Stimulated activated naive CD4-positive, alpha-beta T cell (primary cell): ENCODE results near the gene ALK.

ENCODE experiments used
- DNase-seq, 6 experiments: peaks; one replicate each; lab custom pipeline; 2025; lab: John Stamatoyannopoulos, UW

The ALK gene

GRCh38 chr2:29487967-29488555 lies 433.3 kb downstream of the ALK start:
- no peak for DNase-seq

GRCh38 chr2:29485631-29486030 lies 435.8 kb downstream of the ALK start:
- DNase-seq = no peak

- DNase-seq = no peak
Measured at GRCh38 chr2:29485117-29485516, 436.3 kb downstream of the ALK start.

- no peak for DNase-seq
Measured at GRCh38 chr2:29482867-29483266, 438.5 kb downstream of the ALK start.

- no peak for DNase-seq
Measured at GRCh38 chr2:29482348-29482747, 439.0 kb downstream of the ALK start.

- no peak for DNase-seq
Measured at GRCh38 chr2:29481313-29481712, 440.1 kb downstream of the ALK start.

GRCh38 chr2:29480426-29480825 lies 441.0 kb downstream of the ALK start:
- no peak for DNase-seq

GRCh38 chr2:29479401-29479800 lies 442.0 kb downstream of the ALK start:
- DNase-seq = no peak

GRCh38 chr2:29478641-29479040 lies 442.7 kb downstream of the ALK start:
- DNase-seq = no peak

- DNase-seq = no peak
Measured at GRCh38 chr2:29477186-29477585, 444.2 kb downstream of the ALK start.

GRCh38 chr2:29475499-29475898 lies 445.9 kb downstream of the ALK start:
- DNase-seq = no peak

- no peak for DNase-seq
Measured at GRCh38 chr2:29469961-29470360, 451.4 kb downstream of the ALK start.

- DNase-seq = no peak
Measured at GRCh38 chr2:29469516-29469915, 451.9 kb downstream of the ALK start.

- no peak for DNase-seq
Measured at GRCh38 chr2:29463181-29463900, 458.0 kb downstream of the ALK start.

- DNase-seq = no peak
Measured at GRCh38 chr2:29462293-29462692, 459.1 kb downstream of the ALK start.

- no peak for DNase-seq
Measured at GRCh38 chr2:29460190-29460589, 461.2 kb downstream of the ALK start.

GRCh38 chr2:29459445-29460179 lies 461.8 kb downstream of the ALK start:
- DNase-seq = no peak

GRCh38 chr2:29456429-29456828 lies 465.0 kb downstream of the ALK start:
- DNase-seq = no peak

GRCh38 chr2:29455200-29455860 lies 466.1 kb downstream of the ALK start:
- no peak for DNase-seq

- DNase-seq = no peak
Measured at GRCh38 chr2:29452036-29452435, 469.4 kb downstream of the ALK start.

- DNase-seq = no peak
Measured at GRCh38 chr2:29450596-29451222, 470.7 kb downstream of the ALK start.

GRCh38 chr2:29449499-29449898 lies 471.9 kb downstream of the ALK start:
- no peak for DNase-seq
